Measurements from ENCODE around the gene KLHL30. TPM values are rescaled to one million over a fixed set of nuclear protein-coding genes. Genes with fewer than 3 reads are reported as not detected.

Gene KLHL30
- total RNA-seq, 2 donors from 2014 or later: not detected

DNA sequence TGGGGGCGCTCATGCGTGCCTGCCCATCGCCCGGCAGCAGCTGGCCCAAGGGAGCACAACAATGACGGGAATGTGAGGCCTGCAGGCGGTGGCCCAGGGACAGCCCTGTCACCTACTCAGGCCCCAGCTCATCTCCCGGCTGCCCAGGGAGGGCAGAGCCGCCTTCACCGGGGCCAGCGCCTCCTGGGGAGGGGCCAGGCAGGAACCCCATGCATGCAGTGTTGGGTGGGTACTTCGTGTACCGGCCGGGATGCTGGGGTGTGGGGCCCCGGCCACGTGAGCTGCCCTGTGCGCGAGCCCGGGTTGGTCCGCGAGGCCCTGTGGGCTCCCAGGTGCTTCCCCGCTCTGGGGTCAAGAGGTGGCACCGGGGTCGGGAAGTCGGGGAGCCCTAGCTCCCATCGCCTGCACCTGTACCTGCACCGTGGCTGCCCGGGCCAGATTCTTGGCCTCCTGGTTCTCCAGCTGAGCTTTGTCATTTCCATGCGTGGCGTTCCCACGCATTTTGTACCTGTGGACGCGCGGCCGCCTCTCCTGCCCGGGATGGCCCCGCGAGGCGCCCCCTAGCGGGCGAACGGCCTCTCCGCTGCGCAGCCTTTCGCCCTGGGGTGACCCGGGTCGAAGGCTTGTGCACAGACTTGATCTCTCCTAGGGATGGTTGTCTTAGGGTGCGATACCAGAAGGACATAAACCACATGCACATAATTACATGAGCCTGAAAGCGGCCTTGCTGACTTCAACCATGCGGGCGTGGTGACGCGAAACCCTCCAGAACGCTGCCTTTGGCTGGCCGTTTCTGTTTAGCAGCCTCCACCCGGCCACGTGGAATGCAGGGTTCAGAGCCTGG lies 950 bp downstream of the KLHL30 start:
- H3K9me3 Mint-ChIP-seq: no peaks in the 10 kb centered on the region
- H3K36me3 Mint-ChIP-seq: no peaks in the 10 kb centered on the region
- no peak overlapping the region for H3K27ac Mint-ChIP-seq
- H3K4me3 Mint-ChIP-seq: no peak overlapping the region
- ATAC-seq (no peak), DNase-seq (ENCODE audit: low spot score) (no peak)
- H3K27me3 Mint-ChIP-seq: no peaks in the 10 kb centered on the region
- peaks cover 0 to 17% of the 10 kb centered on the region in 2 donors for H3K4me1 Mint-ChIP-seq (ENCODE audit: low read depth in 2 of 2)

GRCh38 chr2:238140040-238140439 lies 1.6 kb downstream of the KLHL30 start:
- no peak overlapping the region for H3K4me3 Mint-ChIP-seq
- H3K27me3 Mint-ChIP-seq: no peaks in the 10 kb centered on the region
- ATAC-seq (no peak), DNase-seq (ENCODE audit: low spot score) (no peak)
- no peak overlapping the region for H3K27ac Mint-ChIP-seq
- H3K9me3 Mint-ChIP-seq: no peaks in the 10 kb centered on the region
- peaks cover 0 to 17% of the 10 kb centered on the region in 2 donors for H3K4me1 Mint-ChIP-seq (ENCODE audit: low read depth in 2 of 2)
- no peaks in the 10 kb centered on the region for H3K36me3 Mint-ChIP-seq

DNA sequence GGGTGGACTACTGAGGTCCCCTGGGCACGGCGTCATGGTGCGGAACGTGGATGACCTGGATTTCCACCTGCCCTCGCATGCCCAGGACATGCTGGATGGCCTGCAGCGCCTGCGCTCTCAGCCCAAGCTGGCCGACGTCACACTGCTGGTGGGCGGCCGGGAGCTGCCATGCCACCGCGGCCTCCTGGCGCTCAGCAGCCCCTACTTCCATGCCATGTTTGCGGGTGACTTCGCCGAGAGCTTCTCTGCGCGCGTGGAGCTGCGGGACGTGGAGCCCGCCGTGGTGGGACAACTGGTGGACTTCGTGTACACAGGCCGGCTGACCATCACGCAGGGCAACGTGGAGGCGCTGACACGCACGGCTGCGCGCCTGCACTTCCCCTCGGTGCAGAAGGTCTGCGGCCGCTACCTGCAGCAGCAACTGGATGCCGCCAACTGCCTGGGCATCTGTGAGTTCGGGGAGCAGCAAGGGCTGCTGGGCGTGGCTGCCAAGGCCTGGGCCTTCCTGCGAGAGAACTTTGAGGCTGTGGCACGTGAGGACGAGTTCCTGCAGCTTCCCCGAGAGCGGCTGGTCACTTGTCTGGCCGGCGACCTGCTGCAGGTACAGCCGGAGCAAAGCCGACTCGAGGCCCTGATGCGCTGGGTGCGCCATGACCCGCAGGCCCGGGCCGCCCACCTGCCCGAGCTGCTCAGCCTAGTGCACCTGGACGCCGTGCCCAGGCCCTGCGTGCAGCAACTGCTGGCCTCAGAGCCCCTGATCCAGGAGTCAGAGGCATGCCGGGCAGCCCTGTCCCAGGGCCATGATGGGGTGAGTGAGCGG lies 2.5 kb downstream of the KLHL30 start:
- Mint-ChIP-seq H3K36me3 (no peaks in the 10 kb centered on the region), H3K27ac (no peak overlapping the region), H3K27me3 (no peaks in the 10 kb centered on the region), H3K9me3 (no peaks in the 10 kb centered on the region), H3K4me1 (ENCODE audit: low read depth in 2 of 2) (peaks cover 0 to 17% of the 10 kb centered on the region in 2 donors), H3K4me3 (no peak overlapping the region)
- no peak for DNase-seq (ENCODE audit: low spot score)
- ATAC-seq: no peak

- H3K4me1 Mint-ChIP-seq (ENCODE audit: low read depth in 2 of 2): peaks cover 0 to 17% of the 10 kb centered on the region in 2 donors
- no peak overlapping the region for H3K27ac Mint-ChIP-seq
- no peak overlapping the region for H3K4me3 Mint-ChIP-seq
- no peaks in the 10 kb centered on the region for H3K9me3 Mint-ChIP-seq
- H3K36me3 Mint-ChIP-seq: no peaks in the 10 kb centered on the region
- H3K27me3 Mint-ChIP-seq: no peaks in the 10 kb centered on the region
- no peak for ATAC-seq
- DNase-seq (ENCODE audit: low spot score): no peak
These were observed 3.3 kb downstream of the KLHL30 start for GRCh38 chr2:238141541-238142318.

DNA sequence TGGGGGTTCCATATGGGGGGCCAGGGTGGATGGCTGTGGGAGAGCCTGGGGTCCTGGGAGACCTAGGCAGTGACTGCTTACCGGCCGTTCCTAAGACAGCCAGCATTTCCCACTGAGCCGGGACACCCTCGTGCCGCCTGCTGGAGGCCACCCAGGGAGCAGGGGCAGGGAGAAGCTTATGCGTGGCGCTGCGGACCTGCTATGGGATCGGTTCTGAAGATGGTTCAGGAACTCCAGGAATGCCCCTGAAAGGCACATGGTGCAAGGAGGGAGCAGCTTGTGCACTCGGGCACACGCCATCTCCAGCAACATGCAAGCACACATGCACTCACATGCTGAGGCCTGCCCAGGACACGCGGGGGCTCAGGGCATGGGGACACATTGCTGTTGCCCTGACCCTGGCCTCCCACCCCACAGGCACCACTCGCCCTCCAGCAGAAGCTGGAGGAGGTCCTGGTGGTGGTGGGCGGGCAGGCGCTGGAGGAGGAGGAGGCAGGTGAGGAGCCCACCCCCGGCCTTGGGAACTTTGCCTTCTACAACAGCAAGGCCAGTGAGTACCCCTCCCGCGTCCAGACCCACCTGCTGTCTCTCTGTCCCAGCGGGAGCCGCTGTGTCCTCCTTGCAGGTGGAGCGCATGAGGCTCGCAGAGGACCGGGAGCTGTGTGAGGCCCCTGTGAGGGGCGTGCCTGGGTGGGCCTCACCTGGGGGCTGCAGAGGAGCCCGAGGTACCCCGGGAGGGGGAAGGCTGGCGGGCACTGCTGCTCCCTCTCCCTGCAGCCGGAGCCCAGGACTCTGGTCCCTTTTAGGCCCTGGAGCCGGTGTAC lies 4.1 kb downstream of the KLHL30 start:
- Mint-ChIP-seq H3K36me3 (no peaks in the 10 kb centered on the region), H3K27me3 (no peaks in the 10 kb centered on the region), H3K9me3 (no peaks in the 10 kb centered on the region), H3K27ac (no peak overlapping the region), H3K4me3 (no peak overlapping the region), H3K4me1 (ENCODE audit: low read depth in 2 of 2) (peaks cover 0 to 17% of the 10 kb centered on the region in 2 donors)
- DNase-seq (ENCODE audit: low spot score) (no peak), ATAC-seq (no peak)

- Mint-ChIP-seq H3K9me3 (no peaks in the 10 kb centered on the region), H3K4me1 (ENCODE audit: low read depth in 2 of 2) (peaks cover 0 to 17% of the 10 kb centered on the region in 2 donors), H3K27ac (no peak overlapping the region), H3K36me3 (no peaks in the 10 kb centered on the region), H3K27me3 (no peaks in the 10 kb centered on the region), H3K4me3 (no peak overlapping the region)
- DNase-seq (ENCODE audit: low spot score): no peak
- ATAC-seq: no peak
These were observed 4.9 kb downstream of the KLHL30 start for GRCh38 chr2:238143239-238143951.

- Mint-ChIP-seq H3K9me3 (no peaks in the 10 kb centered on the region), H3K36me3 (no peaks in the 10 kb centered on the region), H3K27me3 (no peaks in the 10 kb centered on the region), H3K4me1 (ENCODE audit: low read depth in 2 of 2) (peaks cover 0 to 17% of the 10 kb centered on the region in 2 donors), H3K4me3 (no peak overlapping the region), H3K27ac (no peak overlapping the region)
- ATAC-seq (no peak), DNase-seq (ENCODE audit: low spot score) (no peak)
These were observed 5.8 kb downstream of the KLHL30 start for GRCh38 chr2:238144262-238144661.

- ATAC-seq (no peak), DNase-seq (ENCODE audit: low spot score) (no peak)
- Mint-ChIP-seq H3K4me3 (no peak overlapping the region), H3K27ac (no peak overlapping the region), H3K9me3 (no peaks in the 10 kb centered on the region), H3K4me1 (ENCODE audit: low read depth in 2 of 2) (peaks cover 0 to 15% of the 10 kb centered on the region in 2 donors), H3K36me3 (no peaks in the 10 kb centered on the region), H3K27me3 (no peaks in the 10 kb centered on the region)
These were observed 6.6 kb downstream of the KLHL30 start for GRCh38 chr2:238145046-238145445.

DNA sequence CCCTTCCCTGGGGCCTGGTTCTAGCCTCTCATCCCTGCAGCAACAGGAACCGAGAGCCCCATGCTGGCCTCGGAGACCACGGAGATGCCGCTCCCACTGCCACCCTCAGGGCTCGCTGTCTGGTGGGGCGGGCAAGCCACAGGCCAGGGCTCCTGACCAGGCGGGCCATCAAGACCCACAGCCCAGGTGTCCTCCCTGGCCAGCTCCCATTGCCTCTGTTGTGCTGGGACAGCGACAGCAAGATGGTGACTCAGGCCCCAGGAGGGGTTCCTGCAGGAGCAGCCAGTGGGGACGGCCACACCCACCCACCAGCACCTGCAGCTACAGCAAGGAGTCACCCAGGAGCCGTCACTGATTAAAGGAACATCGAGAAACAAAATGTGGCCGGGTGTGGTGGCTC lies 7.4 kb downstream of the KLHL30 start:
- ATAC-seq (no peak), DNase-seq (ENCODE audit: low spot score) (no peak)
- no peak overlapping the region for H3K27ac Mint-ChIP-seq
- no peaks in the 10 kb centered on the region for H3K9me3 Mint-ChIP-seq
- no peak overlapping the region for H3K4me3 Mint-ChIP-seq
- H3K27me3 Mint-ChIP-seq: no peaks in the 10 kb centered on the region
- peaks cover 0 to 15% of the 10 kb centered on the region in 2 donors for H3K4me1 Mint-ChIP-seq (ENCODE audit: low read depth in 2 of 2)
- H3K36me3 Mint-ChIP-seq: no peaks in the 10 kb centered on the region

DNA sequence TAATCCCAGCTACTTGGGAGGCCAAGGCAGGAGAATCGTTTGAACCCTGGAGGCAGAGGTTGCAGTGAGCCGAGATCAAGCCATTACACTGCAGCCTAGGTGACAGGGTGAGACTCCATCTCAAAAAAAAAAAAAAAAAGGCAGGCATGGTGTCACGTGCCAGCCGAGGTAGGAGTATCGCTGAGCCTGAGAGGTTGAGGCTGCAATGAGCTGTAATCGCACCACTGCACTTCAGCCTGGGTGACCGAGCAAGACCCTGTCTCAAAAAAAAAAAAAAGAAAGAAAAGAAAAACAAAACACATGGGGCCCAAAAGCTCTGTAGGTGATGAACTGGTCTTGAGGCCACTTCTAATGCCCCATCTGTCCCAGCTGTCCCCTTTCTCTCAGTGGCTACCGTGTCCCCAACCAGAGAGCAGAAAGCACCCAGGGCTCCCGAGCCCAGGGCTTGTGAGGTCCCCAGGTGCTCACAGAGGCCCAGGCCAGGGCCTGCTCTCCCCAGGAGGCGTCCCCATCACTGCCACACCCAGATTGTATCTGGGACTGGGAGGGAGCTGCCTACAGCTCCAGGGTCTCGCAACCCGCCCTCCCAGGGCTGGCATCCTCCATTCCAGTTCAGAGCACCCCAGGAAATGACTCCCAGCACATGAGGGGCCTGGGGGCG lies 8.5 kb downstream of the KLHL30 start:
- no peak for DNase-seq (ENCODE audit: low spot score)
- Mint-ChIP-seq H3K27me3 (no peaks in the 10 kb centered on the region), H3K4me3 (no peak overlapping the region), H3K4me1 (ENCODE audit: low read depth in 2 of 2) (peaks cover 0 to 7% of the 10 kb centered on the region in 2 donors), H3K27ac (no peak overlapping the region), H3K36me3 (no peaks in the 10 kb centered on the region), H3K9me3 (no peaks in the 10 kb centered on the region)
- no peak for ATAC-seq

DNA sequence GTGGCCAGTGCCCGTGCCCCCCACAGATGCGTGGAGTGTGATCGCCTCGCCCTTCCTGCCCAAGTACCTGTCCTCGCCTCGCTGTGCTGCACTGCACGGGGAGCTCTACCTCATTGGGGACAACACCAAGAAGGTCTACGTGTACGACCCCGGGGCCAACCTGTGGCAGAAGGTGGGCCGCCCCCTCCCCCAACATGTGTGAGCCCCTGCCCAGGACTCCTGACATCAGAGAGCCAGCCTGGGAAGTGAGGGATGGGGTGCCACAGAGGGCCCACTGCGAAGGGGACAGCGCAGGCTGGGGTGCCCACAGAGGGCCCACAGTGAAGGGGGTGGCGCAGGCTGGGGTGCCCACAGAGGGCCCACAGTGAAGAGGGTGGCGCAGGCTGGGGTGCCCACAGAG lies 10.5 kb downstream of the KLHL30 start:
- ATAC-seq: no peak
- H3K27me3 Mint-ChIP-seq: no peaks in the 10 kb centered on the region

DNA sequence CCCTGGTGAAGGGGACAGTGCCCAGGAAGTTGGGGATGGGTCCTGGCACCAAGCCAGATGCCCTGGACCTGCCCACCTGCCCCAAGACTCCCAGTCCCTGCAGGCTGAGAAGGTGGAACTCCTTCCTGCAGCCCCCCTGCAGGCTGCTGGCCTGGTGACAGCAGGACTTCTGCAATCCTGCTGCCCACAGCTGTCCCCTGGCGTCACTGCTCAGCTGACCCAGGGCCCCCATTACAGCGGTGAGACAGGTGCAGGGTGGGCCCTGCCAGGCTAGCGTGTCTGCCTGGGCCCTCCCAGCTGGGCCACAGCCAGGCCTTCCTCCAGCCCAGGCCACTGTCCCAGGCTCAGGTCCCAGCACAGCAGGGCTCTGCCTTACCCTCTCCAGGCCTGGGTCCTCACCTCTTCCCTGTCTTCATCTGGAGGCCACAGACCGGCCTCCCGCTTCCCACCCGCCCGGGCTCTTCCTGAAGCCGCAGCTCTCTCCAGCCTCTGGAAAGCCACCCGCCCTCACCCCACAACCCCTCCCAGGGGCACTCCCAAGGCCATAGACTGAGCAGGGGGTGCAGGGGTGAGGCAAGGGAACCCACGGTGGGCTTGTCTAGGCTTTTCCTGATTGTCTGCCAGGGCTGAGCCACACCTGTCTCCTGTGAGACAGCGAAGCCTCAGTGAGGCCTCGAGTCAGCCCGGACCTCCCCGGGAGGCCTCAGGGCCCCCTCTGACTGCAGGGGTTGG lies 11.5 kb downstream of the KLHL30 start:
- no peak for ATAC-seq
- H3K9me3 Mint-ChIP-seq: no peaks in the 10 kb centered on the region
- DNase-seq (ENCODE audit: low spot score): no peak
- H3K4me1 Mint-ChIP-seq (ENCODE audit: low read depth in 2 of 2): no peaks in the 10 kb centered on the region
- H3K27me3 Mint-ChIP-seq: no peaks in the 10 kb centered on the region
- no peak overlapping the region for H3K4me3 Mint-ChIP-seq
- H3K27ac Mint-ChIP-seq: no peak overlapping the region
- no peaks in the 10 kb centered on the region for H3K36me3 Mint-ChIP-seq

More for the DNA sequence above, 10.5 kb downstream of the KLHL30 start:
- no peaks in the 10 kb centered on the region for H3K36me3 Mint-ChIP-seq
- H3K4me1 Mint-ChIP-seq (ENCODE audit: low read depth in 2 of 2): peaks cover 0 to 2% of the 10 kb centered on the region in 2 donors
- H3K9me3 Mint-ChIP-seq: no peaks in the 10 kb centered on the region
- H3K27ac Mint-ChIP-seq: no peak overlapping the region
- no peak for DNase-seq (ENCODE audit: low spot score)
- H3K4me3 Mint-ChIP-seq: no peak overlapping the region

Measured in natural killer cell treated with Interleukin-12 subunit alpha and Interleukin-12 subunit beta and Interleukin-15 and Interleukin-18, amount 100 ng/mL, for 72 hours (primary cell).